MCF 10A (cell line): Measurements from ENCODE around the gene ZNF549. TPM values are rescaled to one million over a fixed set of nuclear protein-coding genes. Genes with fewer than 3 reads are reported as not detected.

Experiments used
- BruUV-seq: library from RNA; stranded (reverse); fragments of 400-500 nt; replicated peaks from 2 replicates; lab custom pipeline; 2021; lab: Mats Ljungman, UMichigan
- CTCF ChIA-PET: fragments of 300-600 bp; sonication (Branson Sonifier 250); formaldehyde crosslinking; extraction: SDS; loops from one replicate; lab custom pipeline; 2021; ENCODE audit warnings: antibody characterized with exemption, inconsistent platforms; lab: Yijun Ruan, JAX
- POLR2A ChIA-PET: fragments of 300-600, 350-650 bp; sonication (Branson Sonifier 250); formaldehyde crosslinking; extraction: SDS; loops from one replicate; lab custom pipeline; 2020; ENCODE audit warnings: antibody characterized with exemption, inconsistent platforms; lab: Yijun Ruan, JAX
- DNase-seq: peaks from one replicate; pipeline ENCODE4 v3.0.0-alpha.2; 2018; ENCODE audit not compliant: unreplicated experiment
- H3K27ac Mint-ChIP-seq: one replicate; pipeline ENCODE4 v1.8.0; 2022; ENCODE audit warnings: mild to moderate bottlenecking, low read depth, mixed read lengths; ENCODE audit not compliant: unreplicated experiment
- H3K27me3 Mint-ChIP-seq: one replicate; pipeline ENCODE4 v1.8.0; 2022; ENCODE audit warnings: mixed read lengths; ENCODE audit not compliant: insufficient read depth, unreplicated experiment
- H3K36me3 Mint-ChIP-seq: one replicate; pipeline ENCODE4 v1.8.0; 2022; ENCODE audit warnings: mild to moderate bottlenecking, moderate library complexity, mixed read lengths; ENCODE audit not compliant: insufficient read depth, unreplicated experiment
- H3K4me1 Mint-ChIP-seq: one replicate; pipeline ENCODE4 v1.8.0; 2022; ENCODE audit warnings: mixed read lengths; ENCODE audit not compliant: insufficient read depth, unreplicated experiment
- H3K4me3 Mint-ChIP-seq: one replicate; pipeline ENCODE4 v1.8.0; 2022; ENCODE audit warnings: mild to moderate bottlenecking, moderate library complexity, mixed read lengths; ENCODE audit not compliant: unreplicated experiment
- H3K9me3 Mint-ChIP-seq: one replicate; pipeline ENCODE4 v1.8.0; 2022; ENCODE audit warnings: mixed read lengths; ENCODE audit not compliant: unreplicated experiment
- intact Hi-C: fragments of 100-400 bp; cut with micrococcal nuclease; formaldehyde crosslinking; loops from 2 replicates; pipeline ENCODE4 v1.14.1; 2022
- total RNA-seq: library from RNA; stranded (reverse); gene quantifications from 2 replicates; pipeline ENCODE4 v1.2.3, GENCODE V29; 2022
- TF ChIP-seq, protein P1 (sequence below): fragments of 200-600 bp; IDR thresholded peaks from one replicate; pipeline ENCODE4 v1.8.0; 2022; ENCODE audit warnings: antibody characterized with exemption, mild to moderate bottlenecking; ENCODE audit not compliant: unreplicated experiment

The ZNF549 gene
- total RNA-seq, 1 experiment from 2014 or later, result 3.9 TPM

DNA sequence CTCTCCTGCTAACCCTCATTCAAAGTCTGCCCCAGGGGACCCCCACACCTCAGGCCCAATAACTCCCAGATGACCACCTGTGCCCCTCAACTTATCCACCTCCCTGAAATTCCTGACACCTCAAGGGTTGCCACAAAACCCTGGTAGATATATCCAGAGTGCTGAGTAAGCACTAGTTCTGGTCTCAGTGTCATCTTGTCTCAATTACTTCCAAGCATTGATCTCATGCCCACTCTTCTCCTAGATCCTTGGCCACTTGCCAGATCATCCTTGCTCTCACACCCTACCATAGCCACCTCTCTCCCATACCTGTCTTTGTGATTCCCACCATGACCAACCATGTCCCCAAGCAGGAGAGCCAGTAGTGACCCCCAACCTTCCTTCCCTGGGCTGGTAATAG, 49.5 kb downstream of the ZNF549 start:
- Mint-ChIP-seq H3K36me3 (peaks cover 57% of the 10 kb centered on the region), H3K4me1 (peaks cover 17% of the 10 kb centered on the region), H3K27me3 (no peaks in the 10 kb centered on the region), H3K9me3 (peaks cover 43% of the 10 kb centered on the region), H3K27ac (no peak overlapping the region), H3K4me3 (no peak overlapping the region)
- ChIA-PET CTCF (no interaction called here), POLR2A (no interaction called here)
- no TSS peak for BruUV-seq
- DNase-seq, result no peak
- intact Hi-C loops, result loop anchor here (10.0 kb wide), 1 partner anchor 338 kb away; the partner anchor contains the start of gene ZNF417
- TF ChIP-seq, protein P1, sequence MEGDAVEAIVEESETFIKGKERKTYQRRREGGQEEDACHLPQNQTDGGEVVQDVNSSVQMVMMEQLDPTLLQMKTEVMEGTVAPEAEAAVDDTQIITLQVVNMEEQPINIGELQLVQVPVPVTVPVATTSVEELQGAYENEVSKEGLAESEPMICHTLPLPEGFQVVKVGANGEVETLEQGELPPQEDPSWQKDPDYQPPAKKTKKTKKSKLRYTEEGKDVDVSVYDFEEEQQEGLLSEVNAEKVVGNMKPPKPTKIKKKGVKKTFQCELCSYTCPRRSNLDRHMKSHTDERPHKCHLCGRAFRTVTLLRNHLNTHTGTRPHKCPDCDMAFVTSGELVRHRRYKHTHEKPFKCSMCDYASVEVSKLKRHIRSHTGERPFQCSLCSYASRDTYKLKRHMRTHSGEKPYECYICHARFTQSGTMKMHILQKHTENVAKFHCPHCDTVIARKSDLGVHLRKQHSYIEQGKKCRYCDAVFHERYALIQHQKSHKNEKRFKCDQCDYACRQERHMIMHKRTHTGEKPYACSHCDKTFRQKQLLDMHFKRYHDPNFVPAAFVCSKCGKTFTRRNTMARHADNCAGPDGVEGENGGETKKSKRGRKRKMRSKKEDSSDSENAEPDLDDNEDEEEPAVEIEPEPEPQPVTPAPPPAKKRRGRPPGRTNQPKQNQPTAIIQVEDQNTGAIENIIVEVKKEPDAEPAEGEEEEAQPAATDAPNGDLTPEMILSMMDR, result no peak

DNA sequence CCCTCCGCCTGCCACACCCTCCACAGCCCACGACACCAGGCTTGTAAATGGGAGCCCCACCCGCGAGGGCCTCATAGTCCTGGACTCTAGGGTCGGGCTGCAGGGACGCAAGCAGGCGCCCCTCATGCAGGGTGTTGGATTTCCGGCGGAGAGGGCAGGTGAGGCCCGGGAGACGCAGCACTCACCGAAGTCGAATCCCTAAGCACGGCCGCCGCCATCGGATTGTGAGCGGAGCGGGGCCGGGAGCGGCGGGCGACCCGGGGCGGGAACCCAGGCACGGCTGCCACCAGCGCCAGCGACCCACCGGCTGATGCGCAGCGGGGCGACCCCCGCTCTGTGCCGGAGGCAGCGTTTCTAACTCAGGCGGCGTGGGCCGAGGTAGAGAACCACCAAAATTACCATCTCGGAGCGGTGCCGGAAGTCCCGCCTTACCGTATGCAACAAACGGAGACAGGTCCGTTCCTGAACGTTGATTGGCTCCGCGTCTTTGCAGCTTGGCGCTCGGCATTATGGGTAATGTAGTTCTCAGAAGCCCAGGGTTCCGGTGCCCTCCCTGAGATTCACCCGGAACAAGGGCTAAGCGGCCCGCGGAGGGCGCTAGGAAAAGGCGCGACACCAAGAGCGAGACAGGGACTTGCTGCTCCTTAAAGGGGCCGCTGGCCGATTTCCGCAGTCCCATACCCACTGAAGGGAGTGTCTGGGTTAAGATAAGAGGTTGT, 51.5 kb downstream of the ZNF549 start, which contains the start of gene ZNF416:
Gene ZNF416 (minus strand): TSS at position 425 of the 719 bp plus-strand sequence. CDS start 207 bp downstream, at position 218.
- CTCF ChIA-PET, result interaction anchor here (0.5 to 0.8 kb wide), 3 partner anchors 12 to 1245 kb away, joined by 3 to 4 read pairs (median 3); no protein-coding TSS in a partner anchor
- Mint-ChIP-seq H3K4me1 (peaks cover 17% of the 10 kb centered on the region), H3K4me3 (peak within 1 kb of the TSS; percentile 75), H3K27me3 (no peaks in the 10 kb centered on the region), H3K27ac (peak within 1 kb of the TSS; percentile 62), H3K36me3 (peaks cover 41% of the 10 kb centered on the region), H3K9me3 (peaks cover 49% of the 10 kb centered on the region)
- POLR2A ChIA-PET, result interaction anchor here (1.0 to 1.3 kb wide), 5 partner anchors 9 to 143 kb away, joined by 3 to 9 read pairs (median 4); partner anchors contain the start of genes ZNF134, ZNF530 and ZNF551
- DNase-seq, result peak; percentile 99
- intact Hi-C loops, result loop anchor here (2.0 to 10.0 kb wide), 2 partner anchors 20 to 336 kb away; partner anchors contain the start of genes ZNF417 and ZNF530
- TF ChIP-seq, protein P1, result no peak
- BruUV-seq, result TSS peak; percentile 60

DNA sequence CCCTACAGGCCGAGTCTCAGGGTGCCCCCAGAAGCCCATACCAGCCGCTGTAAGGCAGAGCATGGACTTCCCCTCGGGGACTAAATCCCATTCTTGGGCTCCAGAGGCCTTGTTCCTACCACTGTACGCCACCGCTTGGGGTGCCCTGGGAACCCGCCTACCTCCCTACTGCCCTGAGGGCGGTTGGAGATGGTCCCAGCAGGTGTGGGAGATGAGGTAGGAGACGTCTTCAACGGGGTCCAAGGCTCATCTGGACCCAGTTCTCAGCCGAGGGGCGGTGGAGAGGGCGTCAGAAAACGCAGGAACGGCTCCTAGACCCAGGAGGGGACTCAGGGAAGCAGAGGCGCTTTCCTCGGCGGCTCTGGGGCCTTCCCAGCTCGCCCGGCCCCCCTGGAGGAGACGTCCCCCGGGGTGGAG, 56.0 kb downstream of the ZNF549 start:
- intact Hi-C loops, result no loop called here
- H3K4me1 Mint-ChIP-seq, result peaks cover 4% of the 10 kb centered on the region
- no peaks in the 10 kb centered on the region for H3K36me3 Mint-ChIP-seq
- POLR2A ChIA-PET, result interaction anchor here (0.6 to 0.7 kb wide), 2 partner anchors 47 to 181 kb away, joined by 3 read pairs; no protein-coding TSS in a partner anchor
- peaks cover 34% of the 10 kb centered on the region for H3K9me3 Mint-ChIP-seq
- no peak overlapping the region for H3K27ac Mint-ChIP-seq
- no peak for DNase-seq
- CTCF ChIA-PET, result interaction anchor here (0.6 kb wide), 1 partner anchor 15 kb away, joined by 5 read pairs; no protein-coding TSS in a partner anchor
- H3K4me3 Mint-ChIP-seq, result no peak overlapping the region
- TF ChIP-seq, protein P1, result no peak
- no TSS peak for BruUV-seq
- H3K27me3 Mint-ChIP-seq, result no peaks in the 10 kb centered on the region
